A673 (cell line): Measurements from ENCODE around the gene CCDC197. TPM values are rescaled to one million over a fixed set of nuclear protein-coding genes. Genes with fewer than 3 reads are reported as not detected.

Experiments used
- BruUV-seq: library from RNA; stranded (reverse); fragments of 400-500 nt; replicated peaks from 2 replicates; lab custom pipeline; 2021; lab: Mats Ljungman, UMichigan
- CTCF ChIA-PET: fragments of 300-600 bp; sonication (Branson Sonifier 250); formaldehyde crosslinking; loops from one replicate; lab custom pipeline; 2022; ENCODE audit warnings: antibody characterized with exemption; lab: Charles Lee
- POLR2A ChIA-PET: fragments of 300-600 bp; sonication (Branson Sonifier 250); formaldehyde crosslinking; loops from one replicate; lab custom pipeline; 2022; ENCODE audit warnings: antibody characterized with exemption; ENCODE audit not compliant: low non-redundant PET; lab: Charles Lee
- DNase-seq: peaks from one replicate; pipeline ENCODE4 v3.0.0-alpha.2; 2015; ENCODE audit warnings: low spot score
- H3K27ac ChIP-seq: fragments of 200-600 bp; sonication (generic); 2 replicates; pipeline ENCODE4 v1.5.1; 2016; ENCODE audit warnings: mixed run types, low read depth, mild to moderate bottlenecking, mixed read lengths, antibody characterized with exemption, low read length; ENCODE audit not compliant: poor library complexity, severe bottlenecking
- H3K27me3 ChIP-seq: fragments of 200-600 bp; sonication (generic); replicated peaks from 2 replicates; pipeline ENCODE4 v1.6.1; 2017; ENCODE audit warnings: mixed run types, low read depth, mild to moderate bottlenecking, mixed read lengths, antibody characterized with exemption, low read length; ENCODE audit not compliant: insufficient read depth, poor library complexity
- H3K36me3 ChIP-seq: fragments of 200-600 bp; sonication (generic); 2 replicates; pipeline ENCODE4 v1.6.1; 2016; ENCODE audit warnings: mixed run types, mild to moderate bottlenecking, mixed read lengths, antibody characterized with exemption, low read length; ENCODE audit not compliant: insufficient read depth, poor library complexity, severe bottlenecking
- H3K4me1 ChIP-seq: fragments of 200-600 bp; sonication (generic); 2 replicates; pipeline ENCODE4 v1.6.1; 2017; ENCODE audit warnings: mixed run types, mild to moderate bottlenecking, mixed read lengths, antibody characterized with exemption, low read length; ENCODE audit not compliant: insufficient read depth, poor library complexity, severe bottlenecking
- H3K4me3 ChIP-seq: fragments of 200-600 bp; sonication (generic); 2 replicates; pipeline ENCODE4 v1.5.1; 2016; ENCODE audit warnings: low read depth, mixed run types, mild to moderate bottlenecking, mixed read lengths, low read length; ENCODE audit not compliant: poor library complexity, severe bottlenecking
- H3K9me3 ChIP-seq: fragments of 200-600 bp; sonication (generic); 2 replicates; pipeline ENCODE4 v1.6.1; 2016; ENCODE audit warnings: mixed run types, low read depth, mild to moderate bottlenecking, mixed read lengths, antibody characterized with exemption, low read length; ENCODE audit not compliant: poor library complexity, severe bottlenecking
- CTCF ChIP-seq: fragments of 300-800, 200-600 bp; sonication (generic); conservative IDR thresholded peaks from 2 replicates; pipeline ENCODE4 v1.5.1; 2017; ENCODE audit warnings: low read depth, mild to moderate bottlenecking, antibody characterized with exemption, low read length, moderate library complexity, mixed read lengths
- EZH2 ChIP-seq: fragments of 200-600 bp; sonication (generic); IDR thresholded peaks from 2 replicates; pipeline ENCODE4 v1.6.1; 2017; ENCODE audit warnings: borderline replicate concordance, low read depth, mild to moderate bottlenecking, mixed read lengths, antibody characterized with exemption, low read length; ENCODE audit not compliant: poor library complexity, severe bottlenecking
- intact Hi-C: fragments of 100-400 bp; cut with micrococcal nuclease; formaldehyde crosslinking; loops from one replicate; pipeline ENCODE4 v1.10.0; 2022; ENCODE audit not compliant: unreplicated experiment
- total RNA-seq: library from RNA; stranded (reverse); gene quantifications from 2 replicates; pipeline ENCODE4 v1.2.3, GENCODE V29; 2021

CCDC197 gene
- total RNA-seq, 1 experiment from 2014 or later: not detected

DNA sequence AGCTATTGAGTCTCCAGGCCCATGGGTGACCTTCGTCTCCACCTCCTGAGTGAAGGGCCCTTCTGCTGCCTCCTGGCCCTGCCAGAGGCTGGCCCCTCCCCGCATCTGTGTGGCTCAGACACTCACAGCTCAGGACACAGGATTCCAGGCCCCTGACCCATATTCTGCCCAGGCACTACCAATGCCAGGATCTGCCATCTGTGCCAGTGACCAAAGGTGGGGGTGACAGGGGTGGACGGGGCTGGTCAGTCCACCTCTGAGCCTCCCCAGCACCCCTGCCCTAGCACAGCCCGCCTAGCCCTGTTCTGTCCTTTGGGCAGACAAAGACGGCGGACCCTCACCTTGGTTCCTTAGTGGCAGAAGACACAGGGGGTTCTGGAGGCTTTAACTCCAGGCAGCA is 23.5 kb upstream of the CCDC197 start:
- CTCF ChIA-PET: no interaction called here
- no peaks in the 10 kb centered on the region for H3K4me1 ChIP-seq
- DNase-seq: no peak
- no TSS peak for BruUV-seq
- H3K27me3 ChIP-seq: no peaks in the 10 kb centered on the region
- H3K36me3 ChIP-seq: no peaks in the 10 kb centered on the region
- H3K27ac ChIP-seq: no peak overlapping the region
- intact Hi-C loops: no loop called here
- POLR2A ChIA-PET: no interaction called here
- no peaks in the 10 kb centered on the region for H3K9me3 ChIP-seq
- H3K4me3 ChIP-seq: no peak overlapping the region
- no peak for TF ChIP-seq EZH2
- no peak for TF ChIP-seq CTCF

- no peaks in the 10 kb centered on the region for H3K9me3 ChIP-seq
- DNase-seq: no peak
- no peaks in the 10 kb centered on the region for H3K4me1 ChIP-seq
- H3K27ac ChIP-seq: no peak overlapping the region
- no peaks in the 10 kb centered on the region for H3K36me3 ChIP-seq
- no peaks in the 10 kb centered on the region for H3K27me3 ChIP-seq
- ChIA-PET CTCF (no interaction called here), POLR2A (no interaction called here)
- BruUV-seq: no TSS peak
- TF ChIP-seq CTCF (no peak), EZH2 (no peak)
- H3K4me3 ChIP-seq: no peak overlapping the region
- intact Hi-C loops: no loop called here
Observed at GRCh38 chr14:93974299-93974698, 22.8 kb upstream of the CCDC197 start.

DNA sequence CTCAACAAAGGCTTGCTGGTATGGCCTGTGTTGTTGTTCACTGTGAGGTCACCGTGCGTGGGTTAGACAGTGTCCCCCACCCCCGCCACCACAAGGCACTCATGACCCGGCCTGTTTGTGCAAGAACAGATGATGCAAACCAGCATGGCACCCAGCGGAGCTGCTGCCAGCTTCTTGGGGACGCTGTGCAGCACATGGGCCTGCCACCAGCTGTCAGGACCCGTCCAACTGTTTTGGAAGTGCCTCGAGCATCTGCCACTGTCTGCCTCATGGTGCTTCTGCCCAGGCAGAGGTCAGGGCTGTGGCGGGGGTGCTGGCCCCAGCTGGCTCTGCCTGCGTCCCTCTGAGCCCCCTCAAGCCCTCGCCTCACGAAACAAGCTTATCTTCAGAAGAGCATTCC is 22.3 kb upstream of the CCDC197 start:
- POLR2A ChIA-PET: no interaction called here
- no TSS peak for BruUV-seq

More for the DNA sequence above, 22.3 kb upstream of the CCDC197 start:
- TF ChIP-seq CTCF (no peak), EZH2 (no peak)
- no peak overlapping the region for H3K4me3 ChIP-seq
- intact Hi-C loops: no loop called here
- CTCF ChIA-PET: no interaction called here
- H3K27ac ChIP-seq: no peak overlapping the region
- H3K9me3 ChIP-seq: no peaks in the 10 kb centered on the region
- no peaks in the 10 kb centered on the region for H3K27me3 ChIP-seq
- H3K36me3 ChIP-seq: no peaks in the 10 kb centered on the region
- H3K4me1 ChIP-seq: no peaks in the 10 kb centered on the region
- DNase-seq: no peak
